ENCODE data around the gene ENPP5.
"Not testable (repeated sequence)": the region's sequence is repeated elsewhere in the genome, so short reads cannot be mapped to it uniquely, and the experiment has no call there.

The ENPP5 gene

GRCh38 chr6:46144270-46144669 lies 26.5 kb downstream of the ENPP5 start:
- Histone ChIP-seq H3K9ac (no peak overlapping the region), H4K20me1 (no peaks in the 10 kb centered on the region), H3K4me3 (no peak overlapping the region), H3K9me3 (replicated peaks in 1 of 11) (no peaks in the 10 kb centered on the region), H3K27ac (no peak overlapping the region), H3K27me3 (no peaks in the 10 kb centered on the region), H3K4me2 (no peak overlapping the region), H3K36me3 (no peaks in the 10 kb centered on the region), H3K4me1 (no peaks in the 10 kb centered on the region)
- TF ChIP-seq Cebpa-rat (IDR thresholded peaks at IDR 0.05): no peak

- Histone ChIP-seq H3K27me3 (no peaks in the 10 kb centered on the region), H4K20me1 (no peaks in the 10 kb centered on the region), H3K27ac (no peak overlapping the region)
Observed at GRCh38 chr6:46138281-46138680, 32.5 kb downstream of the ENPP5 start.

GRCh38 chr6:46137387-46137786 lies 33.4 kb downstream of the ENPP5 start:
- no peak for TF ChIP-seq Cebpa-rat (IDR thresholded peaks at IDR 0.05)
- H3K4me3 ChIP-seq: no peak overlapping the region
- H3K4me1 ChIP-seq: no peaks in the 10 kb centered on the region
- no peak overlapping the region for H3K27ac ChIP-seq
- no peaks in the 10 kb centered on the region for H3K9me3 ChIP-seq (replicated peaks in 1 of 11)
- H3K36me3 ChIP-seq: no peaks in the 10 kb centered on the region
- no peak overlapping the region for H3K9ac ChIP-seq
- no peaks in the 10 kb centered on the region for H3K27me3 ChIP-seq
- no peaks in the 10 kb centered on the region for H4K20me1 ChIP-seq
- H3K4me2 ChIP-seq: no peak overlapping the region

More at GRCh38 chr6:46138281-46138680, 32.5 kb downstream of the ENPP5 start:
- no peaks in the 10 kb centered on the region for H3K4me1 ChIP-seq
- H3K36me3 ChIP-seq: no peaks in the 10 kb centered on the region
- TF ChIP-seq Cebpa-rat (IDR thresholded peaks at IDR 0.05): no peak
- H3K9me3 ChIP-seq (replicated peaks in 1 of 11): no peaks in the 10 kb centered on the region
- no peak overlapping the region for H3K9ac ChIP-seq
- H3K4me3 ChIP-seq: no peak overlapping the region
- no peak overlapping the region for H3K4me2 ChIP-seq

GRCh38 chr6:46136831-46137230 lies 33.9 kb downstream of the ENPP5 start:
- Histone ChIP-seq H3K4me2 (no peak overlapping the region), H3K36me3 (no peaks in the 10 kb centered on the region), H3K9me3 (replicated peaks in 1 of 11) (no peaks in the 10 kb centered on the region), H4K20me1 (no peaks in the 10 kb centered on the region), H3K27ac (no peak overlapping the region), H3K27me3 (no peaks in the 10 kb centered on the region), H3K9ac (no peak overlapping the region), H3K4me1 (no peaks in the 10 kb centered on the region), H3K4me3 (no peak overlapping the region)
- TF ChIP-seq Cebpa-rat (IDR thresholded peaks at IDR 0.05): no peak

- Histone ChIP-seq H3K4me1 (no peaks in the 10 kb centered on the region), H4K20me1 (no peaks in the 10 kb centered on the region), H3K36me3 (no peaks in the 10 kb centered on the region), H3K4me2 (no peak overlapping the region), H3K27ac (no peak overlapping the region), H3K9ac (no peak overlapping the region), H3K27me3 (no peaks in the 10 kb centered on the region), H3K4me3 (no peak overlapping the region), H3K9me3 (replicated peaks in 1 of 11) (peaks cover under 1 to 8% (median 3%) of the 10 kb centered on the region in 11 experiments; a peak in 20 of 22 replicates)
- no peak for TF ChIP-seq Cebpa-rat (IDR thresholded peaks at IDR 0.05)
Observed at GRCh38 chr6:46135176-46135575, 35.6 kb downstream of the ENPP5 start.

GRCh38 chr6:46134216-46134615 lies 36.6 kb downstream of the ENPP5 start:
- Histone ChIP-seq H3K27me3 (no peaks in the 10 kb centered on the region), H3K4me2 (no peak overlapping the region)

GRCh38 chr6:46131291-46131690 lies 39.5 kb downstream of the ENPP5 start:
- not testable (repeated sequence) for H3K27ac ChIP-seq, H4K20me1 ChIP-seq, H3K9ac ChIP-seq, H3K4me3 ChIP-seq, H3K27me3 ChIP-seq, H3K4me1 ChIP-seq, H3K36me3 ChIP-seq, H3K4me2 ChIP-seq
- peaks cover 6 to 17% (median 12%) of the 10 kb centered on the region in 11 experiments; a peak in 20 of 22 replicates for H3K9me3 ChIP-seq (replicated peaks in 1 of 11)

More at GRCh38 chr6:46134216-46134615, 36.6 kb downstream of the ENPP5 start:
- Histone ChIP-seq H4K20me1 (no peaks in the 10 kb centered on the region), H3K9me3 (replicated peaks in 1 of 11) (peaks cover 6 to 17% (median 12%) of the 10 kb centered on the region in 11 experiments; a peak in 20 of 22 replicates), H3K4me1 (no peaks in the 10 kb centered on the region), H3K9ac (no peak overlapping the region), H3K27ac (no peak overlapping the region), H3K4me3 (no peak overlapping the region), H3K36me3 (no peaks in the 10 kb centered on the region)
- no peak for TF ChIP-seq Cebpa-rat (IDR thresholded peaks at IDR 0.05)

- peaks cover 6 to 17% (median 12%) of the 10 kb centered on the region in 11 experiments; a peak in 20 of 22 replicates for H3K9me3 ChIP-seq (replicated peaks in 1 of 11)
- no peak overlapping the region for H3K4me2 ChIP-seq
- H3K9ac ChIP-seq: no peak overlapping the region
- TF ChIP-seq Cebpa-rat (IDR thresholded peaks at IDR 0.05): no peak
- H3K27me3 ChIP-seq: no peaks in the 10 kb centered on the region
- H3K36me3 ChIP-seq: no peaks in the 10 kb centered on the region
- H3K4me3 ChIP-seq: no peak overlapping the region
- no peaks in the 10 kb centered on the region for H4K20me1 ChIP-seq
- H3K27ac ChIP-seq: no peak overlapping the region
- no peaks in the 10 kb centered on the region for H3K4me1 ChIP-seq
Observed at GRCh38 chr6:46130666-46131065, 40.1 kb downstream of the ENPP5 start.

- Histone ChIP-seq H3K4me2 (no peak within 1 kb of the TSS), H3K9ac (no peak within 1 kb of the TSS), H3K4me1 (no peaks in the 10 kb centered on the region), H3K4me3 (no peak within 1 kb of the TSS), H4K20me1 (no peaks in the 10 kb centered on the region), H3K9me3 (replicated peaks in 1 of 11) (peaks cover 6 to 17% (median 12%) of the 10 kb centered on the region in 11 experiments; a peak in 20 of 22 replicates), H3K36me3 (no peaks in the 10 kb centered on the region), H3K27me3 (no peaks in the 10 kb centered on the region), H3K27ac (no peak within 1 kb of the TSS)
- TF ChIP-seq Cebpa-rat (IDR thresholded peaks at IDR 0.05): no peak
Observed at GRCh38 chr6:46129629-46130511, 40.9 kb downstream of the ENPP5 start, which contains the start of gene ENPP4. Gene ENPP4 (plus strand): TSS chr6:46129989. CDS start chr6:46139584, 9,595 bp downstream.

GRCh38 chr6:46129291-46129628 lies 41.5 kb downstream of the ENPP5 start:
- TF ChIP-seq Cebpa-rat (IDR thresholded peaks at IDR 0.05): no peak
- Histone ChIP-seq H3K4me3 (no peak overlapping the region), H3K4me2 (no peak overlapping the region), H4K20me1 (no peaks in the 10 kb centered on the region), H3K9ac (no peak overlapping the region), H3K4me1 (no peaks in the 10 kb centered on the region), H3K36me3 (no peaks in the 10 kb centered on the region), H3K27ac (no peak overlapping the region), H3K27me3 (no peaks in the 10 kb centered on the region), H3K9me3 (replicated peaks in 1 of 11) (peaks cover 6 to 17% (median 12%) of the 10 kb centered on the region in 11 experiments; a peak in 20 of 22 replicates)

Measured in BLaER1 treated with 17β-estradiol and CSF1 and Interleukin-3, amounts not matched to agents 10 nM and 100 nM (cell line).